Fibroblast of lung (primary cell): ENCODE measurements around the gene PPP1R9A. TPM values are rescaled to one million over a fixed set of nuclear protein-coding genes. Genes with fewer than 3 reads are reported as not detected.
A peak's percentile ranks its signal among the peaks of the same experiment; 100 is the strongest.

ENCODE experiments used
- DNase-seq, 2 donors: peaks; one replicate each; pipeline versions ENCODE4 v3.0.0 to v3.0.0-alpha.2; 2010; ENCODE audit warnings: low read depth in 2 of 2
- H2AFZ ChIP-seq: 2 replicates; pipeline ENCODE4 v1.5.1; 2012; ENCODE audit warnings: low read length, control low read depth, inconsistent platforms
- H3K27ac ChIP-seq: 2 replicates; pipeline ENCODE4 v1.5.1; 2011; ENCODE audit warnings: low read length, control low read depth; ENCODE audit not compliant: insufficient read depth
- H3K27me3 ChIP-seq: 2 replicates; pipeline ENCODE4 v1.5.1; 2011; ENCODE audit warnings: mild to moderate bottlenecking, low read length; ENCODE audit not compliant: control insufficient read depth, insufficient read depth
- H3K36me3 ChIP-seq: 2 replicates; pipeline ENCODE4 v1.5.1; 2011; ENCODE audit warnings: low read length; ENCODE audit not compliant: control insufficient read depth, insufficient read depth
- H3K4me1 ChIP-seq: 2 replicates; pipeline ENCODE4 v1.5.1; 2011; ENCODE audit warnings: low read length; ENCODE audit not compliant: control insufficient read depth, insufficient read depth; ENCODE audit errors: extremely low read depth
- H3K4me2 ChIP-seq: 2 replicates; pipeline ENCODE4 v1.5.1; 2011; ENCODE audit warnings: low read length, control low read depth; ENCODE audit not compliant: insufficient read depth; ENCODE audit errors: extremely low read depth
- H3K4me3 ChIP-seq, 4 experiments: fragments of 200-600 bp in 1 of 4; sonication (generic) in 1 of 4; replicated peaks in 1 of 4; 2 replicates each; pipeline ENCODE4 v1.5.1; 2011 to 2016; ENCODE audit warnings: low read length in 4 of 4, low read depth in 3 of 4, mild to moderate bottlenecking in 3 of 4, control low read depth in 2 of 4, inconsistent platforms in 1 of 4, mixed read lengths in 1 of 4; ENCODE audit not compliant: insufficient read depth in 1 of 4; ENCODE audit errors: control extremely low read depth in 1 of 4
- H3K79me2 ChIP-seq: 2 replicates; pipeline ENCODE4 v1.5.1; 2012; ENCODE audit warnings: mild to moderate bottlenecking, low read length, inconsistent platforms; ENCODE audit not compliant: control insufficient read depth, insufficient read depth
- H3K9ac ChIP-seq: 2 replicates; pipeline ENCODE4 v1.5.1; 2011; ENCODE audit warnings: mild to moderate bottlenecking, low read length, control low read depth; ENCODE audit not compliant: insufficient read depth
- H3K9me3 ChIP-seq: 2 replicates; pipeline ENCODE4 v1.5.1; 2012; ENCODE audit warnings: low read depth, low read length; ENCODE audit not compliant: control insufficient read depth, insufficient read depth
- H4K20me1 ChIP-seq: 2 replicates; pipeline ENCODE4 v1.5.1; 2011; ENCODE audit warnings: low read length; ENCODE audit not compliant: control insufficient read depth, insufficient read depth; ENCODE audit errors: extremely low read depth
- EZH2 ChIP-seq: IDR thresholded peaks from 2 replicates; pipeline ENCODE4 v1.5.1; 2012; ENCODE audit warnings: low read length, control low read depth, mild to moderate bottlenecking; ENCODE audit errors: missing control alignments
- polyA plus RNA-seq, 2 donors: library from polyadenylated mRNA; depleted of rRNA in 1 of 2; stranded (reverse) in 1 of 2; unstranded in 1 of 2; fragments of >200 nt; gene quantifications; 2 replicates each; pipeline ENCODE4 v1.2.1, GENCODE V29; 2011 to 2012; ENCODE audit warnings: missing spikeins in 1 of 2
- total RNA-seq: library from RNA; depleted of rRNA; stranded (reverse); fragments of >200 nt; gene quantifications from 2 replicates; pipeline ENCODE4 v1.2.1, GENCODE V29; 2014
- TF ChIP-seq, protein P1 (sequence below), 2 donors: IDR thresholded peaks in 1 of 2; conservative IDR thresholded peaks in 1 of 2; 1 replicate in 1 of 2; 2 replicates in 1 of 2; pipeline ENCODE4 v1.5.1; 2011 to 2012; ENCODE audit warnings: low read length in 2 of 2, control low read depth in 1 of 2, inconsistent platforms in 1 of 2, low read depth in 1 of 2, mild to moderate bottlenecking in 1 of 2

The PPP1R9A gene
- total and polyA plus RNA-seq, 2 donors (not counting 1 experiment from before 2014, with no cell fraction given) = 0.68 to 3.3 TPM

DNA sequence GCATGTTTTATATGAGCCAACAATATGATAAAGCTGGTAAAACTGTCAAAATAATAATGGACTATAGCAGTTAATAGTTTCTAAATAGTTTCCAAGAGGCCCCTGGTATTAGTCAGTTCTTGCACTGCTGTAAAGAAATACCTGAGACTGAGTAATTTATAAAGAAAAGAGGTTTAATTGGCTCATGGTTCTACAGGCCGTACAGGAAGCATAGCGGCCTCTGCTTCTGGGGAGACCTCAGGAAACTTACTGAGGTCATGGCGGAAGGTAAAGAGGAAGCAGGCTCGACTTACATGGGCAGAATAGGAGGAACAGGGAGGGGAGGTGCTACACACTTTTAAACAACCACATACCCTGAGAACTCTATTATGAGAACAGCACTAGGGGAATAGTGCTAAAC lies 104.6 kb downstream of the PPP1R9A start:
- peak in 1 of 2 donors; percentile 83 for DNase-seq
- H3K4me2 ChIP-seq = no peak overlapping the region

DNA sequence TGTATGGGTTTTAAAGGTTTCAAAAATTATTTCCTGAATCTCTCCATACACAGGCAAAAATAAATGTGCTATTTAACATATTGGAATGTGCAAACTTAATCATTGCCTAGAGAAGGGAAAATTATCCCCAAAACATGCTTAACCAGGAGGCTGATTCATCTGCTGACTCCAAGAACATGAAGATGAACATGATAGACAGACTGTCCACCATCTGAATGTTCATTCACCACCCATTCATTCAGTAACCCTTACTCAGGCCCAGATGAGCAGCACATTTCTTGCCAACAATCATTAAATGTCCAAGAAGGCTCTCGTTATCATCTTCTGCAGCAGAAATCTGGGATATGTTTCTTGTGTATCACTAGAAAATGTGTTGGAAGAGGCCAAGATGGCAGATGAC lies 110.6 kb downstream of the PPP1R9A start:
- no peak for DNase-seq
- Histone ChIP-seq H4K20me1 (no peaks in the 10 kb centered on the region), H3K27me3 (no peaks in the 10 kb centered on the region), H3K9me3 (no peaks in the 10 kb centered on the region), H3K27ac (no peak overlapping the region), H3K4me3 (no peak overlapping the region), H3K36me3 (no peaks in the 10 kb centered on the region), H3K9ac (no peak overlapping the region), H3K4me1 (no peaks in the 10 kb centered on the region), H2AFZ (no peak overlapping the region), H3K4me2 (no peak overlapping the region), H3K79me2 (no peaks in the 10 kb centered on the region)
- TF ChIP-seq, protein P1, sequence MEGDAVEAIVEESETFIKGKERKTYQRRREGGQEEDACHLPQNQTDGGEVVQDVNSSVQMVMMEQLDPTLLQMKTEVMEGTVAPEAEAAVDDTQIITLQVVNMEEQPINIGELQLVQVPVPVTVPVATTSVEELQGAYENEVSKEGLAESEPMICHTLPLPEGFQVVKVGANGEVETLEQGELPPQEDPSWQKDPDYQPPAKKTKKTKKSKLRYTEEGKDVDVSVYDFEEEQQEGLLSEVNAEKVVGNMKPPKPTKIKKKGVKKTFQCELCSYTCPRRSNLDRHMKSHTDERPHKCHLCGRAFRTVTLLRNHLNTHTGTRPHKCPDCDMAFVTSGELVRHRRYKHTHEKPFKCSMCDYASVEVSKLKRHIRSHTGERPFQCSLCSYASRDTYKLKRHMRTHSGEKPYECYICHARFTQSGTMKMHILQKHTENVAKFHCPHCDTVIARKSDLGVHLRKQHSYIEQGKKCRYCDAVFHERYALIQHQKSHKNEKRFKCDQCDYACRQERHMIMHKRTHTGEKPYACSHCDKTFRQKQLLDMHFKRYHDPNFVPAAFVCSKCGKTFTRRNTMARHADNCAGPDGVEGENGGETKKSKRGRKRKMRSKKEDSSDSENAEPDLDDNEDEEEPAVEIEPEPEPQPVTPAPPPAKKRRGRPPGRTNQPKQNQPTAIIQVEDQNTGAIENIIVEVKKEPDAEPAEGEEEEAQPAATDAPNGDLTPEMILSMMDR (conservative IDR thresholded peaks at IDR 0.05 in 1 of 2, IDR thresholded peaks at IDR 0.05 in 1 of 2; ENCODE audit: low read depth in 1 of 2, low read length in 2 of 2) = no peak
- no peak for TF ChIP-seq EZH2

More for the DNA sequence above, 104.6 kb downstream of the PPP1R9A start:
- Histone ChIP-seq H3K4me3 (no peak overlapping the region), H4K20me1 (no peaks in the 10 kb centered on the region), H3K27me3 (no peaks in the 10 kb centered on the region), H2AFZ (no peak overlapping the region), H3K79me2 (no peaks in the 10 kb centered on the region), H3K4me1 (no peaks in the 10 kb centered on the region), H3K27ac (peak overlapping the region; percentile 1), H3K9ac (no peak overlapping the region), H3K36me3 (no peaks in the 10 kb centered on the region), H3K9me3 (no peaks in the 10 kb centered on the region)
- TF ChIP-seq, protein P1 (conservative IDR thresholded peaks at IDR 0.05 in 1 of 2, IDR thresholded peaks at IDR 0.05 in 1 of 2; ENCODE audit: low read depth in 1 of 2, low read length in 2 of 2) = no peak
- TF ChIP-seq EZH2 = no peak

DNA sequence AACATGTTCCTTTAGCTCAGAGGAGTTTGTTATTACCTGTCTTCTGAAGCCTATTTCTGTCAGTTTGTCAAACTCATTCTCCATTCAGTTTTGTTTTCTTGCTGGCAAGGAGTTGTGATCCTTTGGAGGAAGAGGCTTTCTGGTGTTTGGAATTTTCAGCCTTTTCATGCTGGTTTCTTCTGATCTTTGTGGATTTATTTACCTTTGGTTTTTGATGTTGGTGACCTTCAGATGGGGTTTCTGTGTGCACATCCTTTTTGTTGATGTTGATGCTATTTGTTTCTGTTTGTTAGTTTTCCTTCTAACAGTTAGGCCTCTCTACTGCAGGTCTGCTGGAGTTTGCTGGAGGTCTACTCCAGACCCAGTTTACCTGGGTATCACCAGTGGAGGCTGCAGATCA lies 118.6 kb downstream of the PPP1R9A start:
- H3K27ac ChIP-seq = no peak overlapping the region
- H3K36me3 ChIP-seq = no peaks in the 10 kb centered on the region
- H4K20me1 ChIP-seq = no peaks in the 10 kb centered on the region
- H3K4me1 ChIP-seq = no peaks in the 10 kb centered on the region
- no peak for TF ChIP-seq EZH2
- TF ChIP-seq, protein P1 (conservative IDR thresholded peaks at IDR 0.05 in 1 of 2, IDR thresholded peaks at IDR 0.05 in 1 of 2; ENCODE audit: low read depth in 1 of 2, low read length in 2 of 2) = no peak
- no peak overlapping the region for H3K4me3 ChIP-seq
- no peak overlapping the region for H3K4me2 ChIP-seq
- H3K27me3 ChIP-seq = no peaks in the 10 kb centered on the region
- no peak for DNase-seq
- no peak overlapping the region for H3K9ac ChIP-seq
- no peak overlapping the region for H2AFZ ChIP-seq
- H3K9me3 ChIP-seq = no peaks in the 10 kb centered on the region
- no peaks in the 10 kb centered on the region for H3K79me2 ChIP-seq
